ENCODE results near the gene ROBO3.

Gene ROBO3

DNA sequence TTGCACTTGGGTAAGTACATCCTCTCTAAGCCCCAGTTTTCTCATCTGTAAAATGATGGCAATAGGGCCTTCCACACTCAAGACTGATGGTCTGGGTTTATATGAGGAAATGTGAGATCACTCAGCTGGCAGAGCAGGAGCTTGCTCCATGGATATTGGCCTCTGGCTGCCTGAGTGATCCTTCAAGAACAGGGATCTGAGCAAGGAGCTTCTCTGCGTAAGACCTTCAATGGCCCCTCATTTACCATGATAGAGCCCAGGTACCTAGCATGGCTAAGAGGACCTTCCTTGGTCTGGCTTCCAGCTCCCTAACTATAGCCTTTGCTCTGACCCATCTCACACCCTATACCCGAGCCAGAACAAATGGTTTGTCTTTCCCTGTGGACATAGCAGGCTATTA lies 26.9 kb downstream of the ROBO3 start:
- DNase-seq: no peak

GRCh38 chr11:124892750-124893454 lies 27.7 kb downstream of the ROBO3 start:
- no peak for DNase-seq

- no peak for DNase-seq
Measured at GRCh38 chr11:124893781-124894401, 28.7 kb downstream of the ROBO3 start.

GRCh38 chr11:124894606-124895430 lies 29.6 kb downstream of the ROBO3 start:
- no peak for DNase-seq

DNA sequence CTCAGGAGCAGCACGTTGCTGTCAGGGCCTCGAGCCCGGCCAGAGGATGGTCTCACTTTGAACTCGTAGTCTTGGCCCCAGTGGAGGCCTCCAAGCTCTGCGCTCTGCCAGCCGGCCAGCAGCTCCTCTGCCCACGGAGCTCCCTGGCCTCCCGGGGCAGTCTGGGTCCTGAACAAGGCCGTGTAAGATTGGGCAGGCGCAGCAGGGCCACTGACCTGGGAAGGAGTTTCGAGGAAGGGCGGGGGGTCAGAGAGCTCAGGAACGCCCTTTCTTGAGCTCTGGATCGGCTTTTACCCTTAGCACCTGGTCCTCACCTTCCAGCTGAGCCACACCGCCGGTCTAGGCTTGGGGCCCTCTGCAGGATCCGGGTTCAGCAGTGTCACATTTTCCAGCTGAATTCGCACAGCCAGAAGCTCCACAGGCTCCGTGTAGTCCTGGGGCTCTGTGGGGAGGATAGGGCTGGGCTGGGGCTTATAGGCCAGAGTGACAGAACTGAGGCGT lies 30.3 kb downstream of the ROBO3 start:
- DNase-seq: no peak

GRCh38 chr11:124896071-124896750 lies 31.0 kb downstream of the ROBO3 start:
- no peak for DNase-seq

DNA sequence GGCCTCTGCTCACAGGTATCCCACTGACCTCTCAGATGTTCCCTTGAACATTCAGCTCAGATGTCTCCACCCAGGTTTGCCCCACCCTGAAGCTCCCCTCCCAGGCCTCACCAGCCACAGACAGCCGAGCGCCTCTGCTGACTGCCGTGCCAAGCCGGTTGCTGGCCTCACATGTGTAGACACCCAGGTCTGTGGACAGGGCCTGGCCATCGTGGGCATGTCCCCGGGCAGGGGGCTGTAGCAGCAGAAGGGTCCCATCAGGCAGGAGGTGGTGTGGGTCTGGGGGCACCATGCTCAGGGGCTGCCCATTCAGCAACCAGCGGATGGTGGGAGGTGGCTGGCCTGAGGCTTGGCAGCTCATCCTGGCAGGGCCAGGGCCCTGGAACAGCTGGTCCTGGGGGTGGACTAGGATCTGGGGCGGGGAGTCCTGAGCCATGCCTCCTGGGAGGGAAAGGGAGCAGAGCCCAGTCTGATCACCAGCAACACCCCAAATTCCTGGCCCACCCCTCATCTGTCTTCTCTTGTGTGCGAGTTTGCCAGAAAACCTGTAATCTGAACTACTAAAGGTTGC lies 31.7 kb downstream of the ROBO3 start:
- no peak for DNase-seq

DNA sequence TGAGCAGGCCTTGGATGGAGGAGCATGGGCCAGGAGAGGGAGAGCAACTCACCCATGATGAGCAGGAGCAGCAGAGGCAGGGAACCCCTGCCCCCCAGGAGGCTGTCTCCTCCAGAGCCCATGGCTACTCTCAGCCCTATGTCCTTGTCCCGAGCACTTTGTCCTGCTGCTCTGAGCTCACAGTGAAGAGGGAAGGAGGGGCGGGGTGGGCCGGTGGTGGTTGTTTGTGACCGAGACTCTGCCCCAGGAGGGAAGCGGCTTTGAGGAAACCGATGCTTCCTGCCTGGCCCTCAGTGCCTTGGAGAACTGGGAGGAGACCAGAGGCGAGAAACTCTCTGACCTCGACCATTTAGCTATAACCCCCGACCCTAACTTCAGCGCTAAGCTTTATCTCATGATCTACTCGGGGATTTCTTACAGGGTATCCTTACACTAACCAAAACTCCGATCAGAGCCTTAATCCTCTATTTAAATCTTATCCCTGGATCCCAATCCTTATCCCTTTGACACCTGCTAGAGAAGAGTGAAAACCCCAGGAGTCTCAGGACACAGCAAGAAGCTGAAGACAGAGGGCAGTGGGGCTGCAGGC lies 32.5 kb downstream of the ROBO3 start, which contains the start of gene ROBO4:
ROBO4 (minus strand) TSS at position 192 of the 589 bp plus-strand sequence; CDS start at position 122, 70 bp downstream.
- no peak for DNase-seq

DNA sequence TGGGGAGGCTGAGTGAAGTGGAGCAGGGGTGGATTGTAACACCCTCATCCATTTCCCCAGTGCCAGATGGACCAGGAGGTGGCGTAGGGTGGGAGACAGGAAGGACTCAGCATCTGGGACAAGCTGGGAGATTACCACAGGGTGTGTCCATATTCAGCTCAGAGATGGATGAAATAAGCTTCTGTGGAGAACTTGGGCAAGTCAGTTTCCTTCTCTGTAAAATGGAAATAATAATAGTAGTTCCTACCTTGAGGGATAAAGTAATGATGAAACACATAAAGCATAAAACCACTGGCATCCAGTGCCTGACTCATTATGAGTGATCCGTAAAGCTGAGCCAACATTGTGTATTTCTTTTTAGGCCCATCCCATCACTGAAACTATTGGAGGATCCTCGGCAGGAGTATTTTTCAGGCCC lies 33.0 kb downstream of the ROBO3 start:
- no peak for DNase-seq

DNA sequence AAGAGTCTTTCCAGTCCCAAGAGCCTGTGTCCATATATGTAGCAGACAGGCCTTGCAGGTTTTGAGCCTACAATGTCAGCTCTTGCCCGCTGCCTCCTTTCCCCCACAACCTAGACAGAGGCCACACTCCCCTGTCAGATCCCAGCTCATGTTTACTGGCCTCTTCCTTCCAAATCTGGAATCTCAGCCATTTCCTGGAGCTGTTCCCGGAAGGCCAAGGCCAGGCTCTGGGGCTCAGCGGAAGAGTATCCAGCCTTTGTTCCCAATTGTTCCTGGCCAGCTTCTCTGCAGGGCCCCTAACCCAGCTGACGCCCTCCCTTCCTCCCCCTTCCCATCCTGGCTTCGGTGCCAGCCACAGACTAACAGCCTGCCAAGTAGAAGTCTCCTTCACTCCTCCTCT lies 33.5 kb downstream of the ROBO3 start:
- DNase-seq: no peak

- DNase-seq: no peak
Measured at GRCh38 chr11:124899383-124900145, 34.3 kb downstream of the ROBO3 start.

GRCh38 chr11:124900464-124900863 lies 35.2 kb downstream of the ROBO3 start:
- DNase-seq: no peak

DNA sequence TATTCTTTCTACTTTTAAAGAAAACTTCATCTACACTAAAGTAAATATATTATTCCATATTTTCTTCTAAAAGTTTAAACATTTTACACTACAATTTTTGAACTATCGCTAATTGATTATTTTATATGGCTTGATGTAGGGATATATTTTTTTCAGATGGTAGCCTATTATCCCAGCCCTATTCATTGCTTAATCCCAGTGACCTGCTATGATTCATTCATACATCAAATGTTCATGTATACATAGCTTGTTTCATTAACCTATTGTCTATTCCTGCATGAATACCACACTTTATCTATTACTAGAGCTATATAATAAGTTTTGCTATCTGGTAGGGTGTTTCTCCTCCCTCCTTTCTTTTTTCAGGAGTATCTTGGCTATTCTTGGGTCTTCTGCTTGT lies 37.4 kb downstream of the ROBO3 start:
- DNase-seq: no peak

DNA sequence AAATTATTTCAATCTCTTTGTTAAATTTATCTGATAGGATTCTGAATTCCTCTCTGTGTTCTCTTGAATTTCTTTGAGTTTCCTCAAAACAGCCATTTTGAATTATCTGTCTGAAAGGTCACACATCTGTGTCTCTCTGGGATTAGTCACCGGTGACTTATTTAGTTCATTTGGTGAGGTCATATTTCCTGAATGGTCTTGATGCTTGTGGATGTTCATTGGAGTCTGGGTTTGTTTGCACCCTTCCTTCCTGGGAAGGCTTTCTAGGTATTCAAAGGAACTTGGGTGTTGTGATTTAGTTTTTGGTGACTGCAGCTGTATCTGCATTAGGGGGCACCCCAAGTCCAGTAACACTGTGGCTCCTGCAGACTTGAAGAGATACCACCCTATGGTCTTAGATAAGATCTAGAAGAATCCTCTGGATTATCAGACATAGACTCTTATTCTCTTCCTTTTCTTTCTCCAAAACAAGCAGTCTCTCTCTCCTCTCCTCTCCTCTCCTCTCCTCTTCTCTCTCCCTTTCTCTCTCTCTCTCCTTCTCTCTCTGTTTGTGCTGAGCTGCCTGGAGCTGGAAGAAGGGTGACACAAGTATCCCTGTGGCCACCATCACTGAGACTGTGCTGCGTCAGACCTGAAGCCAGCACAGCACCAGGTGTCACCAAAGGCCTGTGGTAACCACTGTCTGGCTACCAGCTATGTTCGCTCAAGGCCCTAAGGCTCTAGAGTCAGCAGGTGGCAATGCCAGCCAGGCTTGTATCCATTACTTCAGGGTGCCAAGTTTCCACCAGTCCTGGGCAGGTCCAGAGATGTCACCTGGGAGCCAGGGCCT lies 50.5 kb downstream of the ROBO3 start:
- DNase-seq: no peak

DNA sequence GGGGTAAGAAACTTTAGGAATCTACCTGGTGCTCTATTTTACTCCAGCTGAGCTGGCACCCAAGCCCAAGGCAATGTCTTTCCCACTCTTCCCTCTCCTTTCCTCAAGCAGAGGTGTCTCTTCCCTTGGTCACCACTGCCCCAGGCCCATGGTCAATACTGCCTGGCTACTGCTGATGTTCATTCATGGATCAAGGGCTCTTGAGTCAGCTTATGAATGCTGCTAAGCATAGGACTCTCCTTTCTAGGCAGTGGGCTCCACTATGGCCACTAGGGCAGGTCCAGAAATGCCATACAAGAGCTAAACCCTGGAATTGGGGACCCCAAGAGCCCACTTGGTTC lies 51.1 kb downstream of the ROBO3 start:
- DNase-seq: no peak

DNA sequence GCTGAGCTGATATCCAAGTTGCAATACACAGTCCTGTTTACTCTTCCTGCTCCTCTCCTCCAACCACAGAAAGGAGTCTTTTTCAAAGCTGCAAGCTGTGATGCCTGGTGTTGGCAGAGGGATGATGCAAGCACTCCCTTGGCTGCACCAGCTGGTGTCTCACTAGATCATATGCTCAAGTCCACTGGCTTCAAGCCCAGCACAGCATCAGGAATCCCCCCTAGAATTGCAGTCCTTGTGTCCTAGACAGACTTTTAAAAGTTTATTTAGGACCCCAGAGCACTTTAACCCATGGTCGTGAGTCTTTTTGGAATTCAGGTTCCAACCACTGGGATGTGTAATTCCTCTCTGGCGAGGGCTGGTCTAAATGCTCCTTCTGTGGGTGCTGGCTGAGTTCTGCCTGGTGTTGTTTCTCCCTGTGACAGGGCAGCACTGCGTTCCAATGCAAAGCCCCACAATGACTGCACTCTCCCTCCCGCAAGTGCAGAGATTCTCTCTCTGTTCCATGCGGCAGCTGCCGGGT lies 51.9 kb downstream of the ROBO3 start:
- DNase-seq: no peak

GRCh38 chr11:124918950-124919349 lies 53.7 kb downstream of the ROBO3 start, which contains the start of gene HEPN1:
HEPN1 (plus strand) TSS chr11:124919250.
- no peak for DNase-seq

- DNase-seq: no peak
Measured at GRCh38 chr11:124919898-124920297, 54.7 kb downstream of the ROBO3 start.

- no peak for DNase-seq
Measured at GRCh38 chr11:124920356-124920755, 55.1 kb downstream of the ROBO3 start.
